Loucy (cell line): ENCODE results near the gene PHC1.

Source experiments
- H2AFZ ChIP-seq: fragments of 200-600 bp; sonication (generic); 2 replicates; pipeline ENCODE4 v1.6.0; 2016; ENCODE audit warnings: antibody characterized with exemption, mild to moderate bottlenecking, low read length, moderate library complexity
- H3F3A ChIP-seq: fragments of 200-600 bp; 2 replicates; pipeline ENCODE4 v1.6.0; 2016; ENCODE audit warnings: antibody characterized with exemption, low read depth, mild to moderate bottlenecking
- H3K27me3 ChIP-seq: fragments of 200-600 bp; sonication (generic); 2 replicates; pipeline ENCODE4 v1.6.1; 2014; ENCODE audit warnings: low read length, mild to moderate bottlenecking; ENCODE audit not compliant: insufficient read depth, poor library complexity, severe bottlenecking
- H3K36me3 ChIP-seq: fragments of 200-600 bp; sonication (generic); 2 replicates; pipeline ENCODE4 v1.6.1; 2016; ENCODE audit warnings: low read length; ENCODE audit not compliant: insufficient read depth
- H3K4me1 ChIP-seq: fragments of 200-600 bp; sonication (generic); 2 replicates; pipeline ENCODE4 v1.5.1; 2014; ENCODE audit warnings: low read length, mild to moderate bottlenecking; ENCODE audit not compliant: insufficient read depth, poor library complexity, severe bottlenecking
- H3K4me2 ChIP-seq: fragments of 200-600 bp; sonication (generic); 2 replicates; pipeline ENCODE4 v1.6.0; 2014; ENCODE audit warnings: antibody characterized with exemption, low read length, low read depth, mild to moderate bottlenecking; ENCODE audit not compliant: poor library complexity, severe bottlenecking
- H3K4me3 ChIP-seq: fragments of 200-600 bp; sonication (generic); 2 replicates; pipeline ENCODE4 v1.5.1; 2014; ENCODE audit warnings: low read length, mild to moderate bottlenecking, mixed read lengths; ENCODE audit not compliant: poor library complexity, severe bottlenecking
- H3K79me2 ChIP-seq: fragments of 200-600 bp; sonication (generic); 2 replicates; pipeline ENCODE4 v1.6.1; 2014; ENCODE audit warnings: low read length; ENCODE audit not compliant: insufficient read depth
- H3K9ac ChIP-seq: fragments of 200-600 bp; sonication (generic); 2 replicates; pipeline ENCODE4 v1.6.0; 2014; ENCODE audit warnings: mild to moderate bottlenecking, low read depth, low read length, moderate library complexity; ENCODE audit not compliant: poor library complexity, severe bottlenecking
- H3K9me2 ChIP-seq: fragments of 200-600 bp; sonication (generic); replicated peaks from 2 replicates; pipeline ENCODE4 v1.6.1; 2016; ENCODE audit warnings: low read depth, low read length, mixed read lengths
- H3K9me3 ChIP-seq: fragments of 200-600 bp; sonication (generic); 2 replicates; pipeline ENCODE4 v1.6.1; 2014; ENCODE audit warnings: mild to moderate bottlenecking, antibody characterized with exemption, low read length, low read depth; ENCODE audit not compliant: insufficient read depth
- H4K20me1 ChIP-seq: fragments of 200-600 bp; sonication (generic); 2 replicates; pipeline ENCODE4 v1.6.0; 2014; ENCODE audit warnings: antibody characterized with exemption, low read length, mild to moderate bottlenecking; ENCODE audit not compliant: insufficient read depth, poor library complexity, severe bottlenecking
- CTCF ChIP-seq: fragments of 200-600 bp; sonication (generic); conservative IDR thresholded peaks from 2 replicates; pipeline ENCODE4 v1.5.1; 2014; ENCODE audit warnings: mild to moderate bottlenecking, antibody characterized with exemption, low read length
- EZH2phosphoT487 ChIP-seq: fragments of 200-600 bp; IDR thresholded peaks from 2 replicates; pipeline ENCODE4 v1.6.1; 2018; ENCODE audit warnings: antibody characterized with exemption, mild to moderate bottlenecking, moderate library complexity, borderline replicate concordance

Gene PHC1

GRCh38 chr12:8867786-8868185 lies 46.5 kb upstream of the PHC1 start:
- Histone ChIP-seq H4K20me1 (no peaks in the 10 kb centered on the region), H3K9me2 (no peaks in the 10 kb centered on the region), H3K36me3 (no peaks in the 10 kb centered on the region), H3F3A (no peaks in the 10 kb centered on the region), H3K4me2 (no peak overlapping the region), H3K9ac (no peak overlapping the region), H2AFZ (no peak overlapping the region), H3K27me3 (no peaks in the 10 kb centered on the region), H3K4me3 (no peak overlapping the region), H3K79me2 (no peaks in the 10 kb centered on the region), H3K4me1 (no peaks in the 10 kb centered on the region), H3K9me3 (no peaks in the 10 kb centered on the region)
- TF ChIP-seq CTCF (no peak), EZH2phosphoT487 (no peak)

GRCh38 chr12:8870586-8870985 lies 43.7 kb upstream of the PHC1 start:
- Histone ChIP-seq H3K9me2 (no peaks in the 10 kb centered on the region), H4K20me1 (no peaks in the 10 kb centered on the region), H3K36me3 (no peaks in the 10 kb centered on the region), H3K79me2 (no peaks in the 10 kb centered on the region), H3K9ac (no peak overlapping the region), H3K27me3 (no peaks in the 10 kb centered on the region), H3K4me3 (no peak overlapping the region), H2AFZ (no peak overlapping the region), H3F3A (no peaks in the 10 kb centered on the region), H3K9me3 (no peaks in the 10 kb centered on the region), H3K4me2 (no peak overlapping the region), H3K4me1 (no peaks in the 10 kb centered on the region)
- TF ChIP-seq EZH2phosphoT487 (no peak), CTCF (no peak)

- Histone ChIP-seq H3K9ac (no peak overlapping the region), H3K36me3 (no peaks in the 10 kb centered on the region), H3K4me2 (no peak overlapping the region), H3K4me3 (no peak overlapping the region), H2AFZ (no peak overlapping the region), H4K20me1 (no peaks in the 10 kb centered on the region), H3K4me1 (no peaks in the 10 kb centered on the region), H3K27me3 (no peaks in the 10 kb centered on the region), H3K9me3 (no peaks in the 10 kb centered on the region), H3K9me2 (no peaks in the 10 kb centered on the region), H3K79me2 (no peaks in the 10 kb centered on the region), H3F3A (no peaks in the 10 kb centered on the region)
- TF ChIP-seq EZH2phosphoT487 (no peak), CTCF (no peak)
These were observed 43.2 kb upstream of the PHC1 start for GRCh38 chr12:8871068-8871467.
